Loucy (cell line): ENCODE results near the gene PARK7.

Experiments
- H2AFZ ChIP-seq: fragments of 200-600 bp; sonication (generic); 2 replicates; pipeline ENCODE4 v1.6.0; 2016; ENCODE audit warnings: antibody characterized with exemption, mild to moderate bottlenecking, low read length, moderate library complexity
- H3F3A ChIP-seq: fragments of 200-600 bp; 2 replicates; pipeline ENCODE4 v1.6.0; 2016; ENCODE audit warnings: antibody characterized with exemption, low read depth, mild to moderate bottlenecking
- H3K27me3 ChIP-seq: fragments of 200-600 bp; sonication (generic); 2 replicates; pipeline ENCODE4 v1.6.1; 2014; ENCODE audit warnings: low read length, mild to moderate bottlenecking; ENCODE audit not compliant: insufficient read depth, poor library complexity, severe bottlenecking
- H3K36me3 ChIP-seq: fragments of 200-600 bp; sonication (generic); 2 replicates; pipeline ENCODE4 v1.6.1; 2016; ENCODE audit warnings: low read length; ENCODE audit not compliant: insufficient read depth
- H3K4me1 ChIP-seq: fragments of 200-600 bp; sonication (generic); 2 replicates; pipeline ENCODE4 v1.5.1; 2014; ENCODE audit warnings: low read length, mild to moderate bottlenecking; ENCODE audit not compliant: insufficient read depth, poor library complexity, severe bottlenecking
- H3K4me2 ChIP-seq: fragments of 200-600 bp; sonication (generic); 2 replicates; pipeline ENCODE4 v1.6.0; 2014; ENCODE audit warnings: antibody characterized with exemption, low read length, low read depth, mild to moderate bottlenecking; ENCODE audit not compliant: poor library complexity, severe bottlenecking
- H3K4me3 ChIP-seq: fragments of 200-600 bp; sonication (generic); 2 replicates; pipeline ENCODE4 v1.5.1; 2014; ENCODE audit warnings: low read length, mild to moderate bottlenecking, mixed read lengths; ENCODE audit not compliant: poor library complexity, severe bottlenecking
- H3K79me2 ChIP-seq: fragments of 200-600 bp; sonication (generic); 2 replicates; pipeline ENCODE4 v1.6.1; 2014; ENCODE audit warnings: low read length; ENCODE audit not compliant: insufficient read depth
- H3K9ac ChIP-seq: fragments of 200-600 bp; sonication (generic); 2 replicates; pipeline ENCODE4 v1.6.0; 2014; ENCODE audit warnings: mild to moderate bottlenecking, low read depth, low read length, moderate library complexity; ENCODE audit not compliant: poor library complexity, severe bottlenecking
- H3K9me2 ChIP-seq: fragments of 200-600 bp; sonication (generic); replicated peaks from 2 replicates; pipeline ENCODE4 v1.6.1; 2016; ENCODE audit warnings: low read depth, low read length, mixed read lengths
- H3K9me3 ChIP-seq: fragments of 200-600 bp; sonication (generic); 2 replicates; pipeline ENCODE4 v1.6.1; 2014; ENCODE audit warnings: mild to moderate bottlenecking, antibody characterized with exemption, low read length, low read depth; ENCODE audit not compliant: insufficient read depth
- H4K20me1 ChIP-seq: fragments of 200-600 bp; sonication (generic); 2 replicates; pipeline ENCODE4 v1.6.0; 2014; ENCODE audit warnings: antibody characterized with exemption, low read length, mild to moderate bottlenecking; ENCODE audit not compliant: insufficient read depth, poor library complexity, severe bottlenecking
- EZH2phosphoT487 ChIP-seq: fragments of 200-600 bp; IDR thresholded peaks from 2 replicates; pipeline ENCODE4 v1.6.1; 2018; ENCODE audit warnings: antibody characterized with exemption, mild to moderate bottlenecking, moderate library complexity, borderline replicate concordance
- TF ChIP-seq, protein P1 (sequence below): fragments of 200-600 bp; sonication (generic); conservative IDR thresholded peaks from 2 replicates; pipeline ENCODE4 v1.5.1; 2014; ENCODE audit warnings: mild to moderate bottlenecking, antibody characterized with exemption, low read length

Gene PARK7

DNA sequence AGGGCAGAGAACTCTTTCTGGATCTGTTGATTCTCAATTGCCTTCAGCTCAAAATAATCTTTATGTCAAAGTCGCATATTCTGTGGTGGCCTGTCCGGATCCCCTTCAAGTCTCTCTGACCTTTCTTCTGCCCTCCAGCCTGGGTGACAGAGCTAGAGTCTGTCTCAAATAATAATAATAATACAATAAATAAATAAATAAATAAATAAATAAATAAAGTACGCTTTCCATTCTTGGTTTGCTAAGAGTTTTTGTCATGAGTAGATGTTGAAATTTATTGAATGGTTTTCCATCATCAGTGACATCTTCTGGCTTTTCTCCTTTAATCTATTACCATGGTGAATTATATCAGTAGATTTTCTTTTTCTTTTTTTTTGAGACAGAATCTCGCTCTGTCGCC lies 33.9 kb downstream of the PARK7 start:
- no peaks in the 10 kb centered on the region for H3K79me2 ChIP-seq
- no peaks in the 10 kb centered on the region for H3K9me2 ChIP-seq
- H3K27me3 ChIP-seq = no peaks in the 10 kb centered on the region
- H4K20me1 ChIP-seq = no peaks in the 10 kb centered on the region
- H3K4me3 ChIP-seq = no peak overlapping the region
- H3K4me2 ChIP-seq = no peak overlapping the region
- no peaks in the 10 kb centered on the region for H3K4me1 ChIP-seq
- no peak overlapping the region for H2AFZ ChIP-seq
- TF ChIP-seq, protein P1, sequence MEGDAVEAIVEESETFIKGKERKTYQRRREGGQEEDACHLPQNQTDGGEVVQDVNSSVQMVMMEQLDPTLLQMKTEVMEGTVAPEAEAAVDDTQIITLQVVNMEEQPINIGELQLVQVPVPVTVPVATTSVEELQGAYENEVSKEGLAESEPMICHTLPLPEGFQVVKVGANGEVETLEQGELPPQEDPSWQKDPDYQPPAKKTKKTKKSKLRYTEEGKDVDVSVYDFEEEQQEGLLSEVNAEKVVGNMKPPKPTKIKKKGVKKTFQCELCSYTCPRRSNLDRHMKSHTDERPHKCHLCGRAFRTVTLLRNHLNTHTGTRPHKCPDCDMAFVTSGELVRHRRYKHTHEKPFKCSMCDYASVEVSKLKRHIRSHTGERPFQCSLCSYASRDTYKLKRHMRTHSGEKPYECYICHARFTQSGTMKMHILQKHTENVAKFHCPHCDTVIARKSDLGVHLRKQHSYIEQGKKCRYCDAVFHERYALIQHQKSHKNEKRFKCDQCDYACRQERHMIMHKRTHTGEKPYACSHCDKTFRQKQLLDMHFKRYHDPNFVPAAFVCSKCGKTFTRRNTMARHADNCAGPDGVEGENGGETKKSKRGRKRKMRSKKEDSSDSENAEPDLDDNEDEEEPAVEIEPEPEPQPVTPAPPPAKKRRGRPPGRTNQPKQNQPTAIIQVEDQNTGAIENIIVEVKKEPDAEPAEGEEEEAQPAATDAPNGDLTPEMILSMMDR = no peak
- no peak for TF ChIP-seq EZH2phosphoT487
- H3K36me3 ChIP-seq = peaks cover 1% of the 10 kb centered on the region; the same call in 1 of the 2 replicates
- H3K9ac ChIP-seq = no peak overlapping the region
- no peaks in the 10 kb centered on the region for H3K9me3 ChIP-seq
- H3F3A ChIP-seq = no peaks in the 10 kb centered on the region

DNA sequence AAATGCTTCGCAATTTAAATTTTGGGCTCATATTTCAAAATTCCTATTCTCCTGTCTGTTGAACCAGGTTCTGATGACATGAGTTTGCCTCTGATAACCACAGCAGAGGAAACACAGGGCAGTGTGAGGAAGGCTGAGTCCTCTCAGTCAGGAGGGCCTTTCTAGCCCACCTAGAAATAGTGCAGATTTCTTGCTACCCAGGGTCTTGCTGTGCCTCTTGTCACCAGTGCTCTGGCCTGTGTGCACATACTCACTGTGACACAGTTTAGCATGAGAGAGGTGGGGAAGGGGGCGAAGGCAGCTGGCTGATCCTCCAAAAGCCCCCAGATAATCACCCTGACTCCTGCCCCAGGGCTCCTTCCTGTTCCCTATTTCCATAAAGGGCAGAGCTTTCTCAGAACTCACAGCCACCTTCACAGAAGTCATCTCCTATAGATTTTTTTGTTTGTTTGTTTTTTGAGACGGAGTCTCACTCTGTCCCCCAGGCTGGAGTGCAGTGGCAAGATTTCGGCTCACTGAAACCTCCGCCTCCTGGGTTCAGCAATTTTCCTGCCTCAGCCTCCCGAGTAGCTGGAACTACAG lies 40.9 kb downstream of the PARK7 start:
- TF ChIP-seq, protein P1 = no peak
- TF ChIP-seq EZH2phosphoT487 = no peak
- Histone ChIP-seq H3K4me2 (no peak overlapping the region), H3K79me2 (no peaks in the 10 kb centered on the region), H3K9me3 (no peaks in the 10 kb centered on the region), H4K20me1 (no peaks in the 10 kb centered on the region), H3K4me3 (no peak overlapping the region), H3K4me1 (no peaks in the 10 kb centered on the region), H3K27me3 (no peaks in the 10 kb centered on the region), H3K36me3 (no peaks in the 10 kb centered on the region), H3F3A (no peaks in the 10 kb centered on the region), H3K9me2 (no peaks in the 10 kb centered on the region), H3K9ac (no peak overlapping the region), H2AFZ (no peak overlapping the region)

DNA sequence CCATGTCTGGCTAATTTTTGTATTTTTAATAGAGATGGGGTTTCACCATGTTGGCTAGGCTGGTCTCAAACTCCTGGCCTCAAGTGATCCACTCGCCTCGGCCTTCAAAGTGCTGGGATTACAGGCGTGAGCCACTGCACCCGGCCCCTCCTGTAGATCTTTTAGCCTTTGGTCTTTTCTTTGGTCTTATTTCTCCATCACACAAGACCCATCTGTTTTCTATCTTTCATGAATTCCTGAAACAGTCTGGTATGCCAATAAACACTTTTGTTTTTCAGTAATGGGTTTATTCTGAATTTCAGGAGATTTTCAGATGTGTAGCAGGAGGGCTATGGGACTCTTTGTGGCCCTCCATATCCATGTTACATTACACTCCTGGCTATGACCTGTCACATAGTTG lies 41.4 kb downstream of the PARK7 start:
- no peaks in the 10 kb centered on the region for H4K20me1 ChIP-seq
- no peaks in the 10 kb centered on the region for H3K79me2 ChIP-seq
- no peaks in the 10 kb centered on the region for H3K4me1 ChIP-seq
- H3K9me3 ChIP-seq = no peaks in the 10 kb centered on the region
- no peaks in the 10 kb centered on the region for H3K36me3 ChIP-seq
- no peak overlapping the region for H2AFZ ChIP-seq
- TF ChIP-seq, protein P1 = no peak
- no peak for TF ChIP-seq EZH2phosphoT487
- no peak overlapping the region for H3K4me3 ChIP-seq
- no peak overlapping the region for H3K9ac ChIP-seq
- no peaks in the 10 kb centered on the region for H3F3A ChIP-seq
- no peak overlapping the region for H3K4me2 ChIP-seq
- no peaks in the 10 kb centered on the region for H3K9me2 ChIP-seq
- H3K27me3 ChIP-seq = no peaks in the 10 kb centered on the region
